ENCODE measurements around the gene TCF7L1. TPM values are rescaled to one million over a fixed set of nuclear protein-coding genes. Genes with fewer than 3 reads are reported as not detected.

Gene TCF7L1
- total and polyA plus RNA-seq, 9 of the 15 experiments (the other 6 are each of a cell fraction or from before 2014, with no cell fraction given): 0.03 to 0.11 (median 0.07) TPM; not detected in 5

DNA sequence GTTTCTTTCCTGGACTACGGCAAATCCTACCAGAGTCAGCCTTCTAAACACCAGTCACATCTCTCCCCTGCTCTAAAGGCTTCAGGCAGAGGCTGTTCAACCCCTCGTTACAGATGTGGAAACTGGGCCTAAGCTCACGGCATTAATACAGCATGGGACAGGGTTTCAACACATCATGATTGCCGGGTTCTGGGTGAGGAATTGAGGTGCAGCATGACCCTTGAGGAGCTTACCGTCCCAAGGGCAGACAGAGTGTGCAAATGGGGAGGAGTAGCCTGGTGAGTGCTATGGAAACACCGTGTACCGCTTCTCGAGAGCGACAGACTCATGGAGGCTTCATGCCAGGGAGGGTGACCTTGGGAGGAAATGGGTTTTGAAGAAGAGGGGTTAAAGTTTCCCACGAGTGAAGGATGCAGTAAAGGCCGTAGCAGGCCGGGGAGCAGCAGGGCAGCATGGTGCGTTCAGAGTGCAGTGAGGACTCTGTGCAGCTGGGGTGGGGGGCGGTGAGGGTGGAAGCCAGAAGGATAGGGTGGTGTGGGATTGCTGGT, 143.5 kb downstream of the TCF7L1 start:
- intact Hi-C loops (cut with micrococcal nuclease) (no loop called here), in situ Hi-C loops (cut with MboI) (no loop called here)
- FAIRE-seq (no peak), ATAC-seq (peak; percentile 42), DNase-seq (ENCODE audit: extremely low read depth in 1 of 4, low spot score in 3 of 4) (no peak)
- Histone ChIP-seq H3K4me2 (ENCODE audit: insufficient read depth, low read length) (no peak overlapping the region; the same call in 1 of the 2 replicates), H3K9me1 (ENCODE audit: control insufficient read depth, insufficient read depth, low read length) (no peaks in the 10 kb centered on the region), H3K9me3 (replicated peaks; ENCODE audit: control insufficient read depth, insufficient read depth, low read depth, low read length) (no peaks in the 10 kb centered on the region), H2AFZ (ENCODE audit: low read depth, low read length) (peak overlapping the region; percentile 4; the same call in 1 of the 2 replicates), H3K4me1 (replicated peaks in 1 of 2; ENCODE audit: control insufficient read depth in 2 of 2, insufficient read depth in 2 of 2, low read length in 2 of 2) (no peaks in the 10 kb centered on the region), H4K20me1 (replicated peaks; ENCODE audit: control insufficient read depth, insufficient read depth, low read length) (0 out of 2 replicates have a peak, but pooled peaks cover 16% of the 10 kb centered on the region), H3K27me3 (ENCODE audit: control insufficient read depth in 2 of 2, insufficient read depth in 2 of 2, low read length in 2 of 2) (peaks cover 58 to 80% of the 10 kb centered on the region in 2 experiments), H3K27ac (ENCODE audit: extremely low read depth, low read depth, low read length) (no peak overlapping the region), H3K9ac (ENCODE audit: insufficient read depth in 1 of 2, low read depth in 2 of 2, low read length in 2 of 2) (no peak overlapping the region), H3K36me3 (ENCODE audit: control insufficient read depth, insufficient read depth, low read length) (no peaks in the 10 kb centered on the region), H3K4me3 (no peak overlapping the region), H3K79me2 (ENCODE audit: control insufficient read depth, insufficient read depth, low read length) (no peaks in the 10 kb centered on the region)
- CTCF ChIA-PET (ENCODE audit: low intra/inter-chr PET ratio): no interaction called here
- WGBS (ENCODE audit: insufficient coverage, low coverage, missing lambda C conversion rate): 3% methylated on average over 14 of the region's 14 CpGs
- 0 out of 2 replicates have a peak, but pooled peaks have one; percentile 79 for TF ChIP-seq EZH2 (IDR thresholded peaks at IDR 0.05; ENCODE audit: borderline replicate concordance, low read depth, low read length)
- TF ChIP-seq, protein P1, sequence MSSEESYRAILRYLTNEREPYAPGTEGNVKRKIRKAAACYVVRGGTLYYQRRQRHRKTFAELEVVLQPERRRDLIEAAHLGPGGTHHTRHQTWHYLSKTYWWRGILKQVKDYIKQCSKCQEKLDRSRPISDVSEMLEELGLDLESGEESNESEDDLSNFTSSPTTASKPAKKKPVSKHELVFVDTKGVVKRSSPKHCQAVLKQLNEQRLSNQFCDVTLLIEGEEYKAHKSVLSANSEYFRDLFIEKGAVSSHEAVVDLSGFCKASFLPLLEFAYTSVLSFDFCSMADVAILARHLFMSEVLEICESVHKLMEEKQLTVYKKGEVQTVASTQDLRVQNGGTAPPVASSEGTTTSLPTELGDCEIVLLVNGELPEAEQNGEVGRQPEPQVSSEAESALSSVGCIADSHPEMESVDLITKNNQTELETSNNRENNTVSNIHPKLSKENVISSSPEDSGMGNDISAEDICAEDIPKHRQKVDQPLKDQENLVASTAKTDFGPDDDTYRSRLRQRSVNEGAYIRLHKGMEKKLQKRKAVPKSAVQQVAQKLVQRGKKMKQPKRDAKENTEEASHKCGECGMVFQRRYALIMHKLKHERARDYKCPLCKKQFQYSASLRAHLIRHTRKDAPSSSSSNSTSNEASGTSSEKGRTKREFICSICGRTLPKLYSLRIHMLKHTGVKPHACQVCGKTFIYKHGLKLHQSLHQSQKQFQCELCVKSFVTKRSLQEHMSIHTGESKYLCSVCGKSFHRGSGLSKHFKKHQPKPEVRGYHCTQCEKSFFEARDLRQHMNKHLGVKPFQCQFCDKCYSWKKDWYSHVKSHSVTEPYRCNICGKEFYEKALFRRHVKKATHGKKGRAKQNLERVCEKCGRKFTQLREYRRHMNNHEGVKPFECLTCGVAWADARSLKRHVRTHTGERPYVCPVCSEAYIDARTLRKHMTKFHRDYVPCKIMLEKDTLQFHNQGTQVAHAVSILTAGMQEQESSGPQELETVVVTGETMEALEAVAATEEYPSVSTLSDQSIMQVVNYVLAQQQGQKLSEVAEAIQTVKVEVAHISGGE (CRISPR knock-in tag; IDR thresholded peaks at IDR 0.05): no peak
- no TSS peak for BruUV-seq (replicated peaks)
- POLR2A ChIA-PET: no interaction called here

Data from K562 (cell line).